ENCODE results near the gene GABARAPL2.

GRCh38 chr16:75618780-75619179 lies 52.6 kb downstream of the GABARAPL2 start:
- TF ChIP-seq CTCF (IDR thresholded peaks at IDR 0.05 in 2 of 3, conservative IDR thresholded peaks at IDR 0.05 in 1 of 3; ENCODE audit: borderline replicate concordance in 1 of 3, insufficient read depth in 1 of 3, low read depth in 2 of 3, low read length in 2 of 3) (no peak), TCF7L2 (IDR thresholded peaks at IDR 0.05; ENCODE audit: borderline replicate concordance, extremely low read depth, insufficient read depth, insufficient read length) (no peak), SIN3A (IDR thresholded peaks at IDR 0.05; ENCODE audit: low read depth) (no peak), POLR2A (IDR thresholded peaks at IDR 0.05; ENCODE audit: borderline replicate concordance, extremely low read depth, insufficient read depth, insufficient read length) (no peak), POLR2AphosphoS5 (IDR thresholded peaks at IDR 0.05; ENCODE audit: low read depth, low read length) (no peak), JUND (IDR thresholded peaks at IDR 0.05) (no peak), EZH2phosphoT487 (IDR thresholded peaks at IDR 0.05; ENCODE audit: borderline replicate concordance) (no peak), REST (IDR thresholded peaks at IDR 0.05; ENCODE audit: low read depth) (no peak), RAD21 (IDR thresholded peaks at IDR 0.05; ENCODE audit: low read depth) (no peak), EZH2 (IDR thresholded peaks at IDR 0.05) (no peak), ATF3 (IDR thresholded peaks at IDR 0.05) (no peak), SRF (IDR thresholded peaks at IDR 0.05; ENCODE audit: low read depth) (no peak), MAX (IDR thresholded peaks at IDR 0.05) (no peak), SP1 (IDR thresholded peaks at IDR 0.05; ENCODE audit: low read depth) (no peak)

Data from HCT116 (cell line).